GM23338 (cell line): ENCODE results near the gene KCNQ5.

Experiments
- CREB1 ChIP-seq: fragments of 250-450 bp; sonication (Bioruptor Pico); IDR thresholded peaks from 2 replicates; pipeline ENCODE4 v1.5.0; 2020; ENCODE audit warnings: low read depth, mild to moderate bottlenecking, moderate library complexity
- EZH2 ChIP-seq: fragments of 200-600 bp; sonication (generic); IDR thresholded peaks from one replicate; pipeline ENCODE4 v1.8.0; 2017; ENCODE audit warnings: antibody characterized with exemption, mild to moderate bottlenecking, low read depth; ENCODE audit not compliant: unreplicated experiment
- EZH2phosphoT487 ChIP-seq: fragments of 200-600 bp; sonication (generic); IDR thresholded peaks from one replicate; pipeline ENCODE4 v1.8.1; 2018; ENCODE audit warnings: antibody characterized with exemption; ENCODE audit not compliant: unreplicated experiment
- JUNB ChIP-seq: IDR thresholded peaks from one replicate; pipeline ENCODE4 v1.6.1; 2016; ENCODE audit warnings: antibody characterized with exemption; ENCODE audit not compliant: unreplicated experiment
- NANOG ChIP-seq: IDR thresholded peaks from 2 replicates; pipeline ENCODE4 v1.6.1; 2016; ENCODE audit warnings: antibody characterized with exemption, borderline replicate concordance
- POLR2AphosphoS5 ChIP-seq: IDR thresholded peaks from 2 replicates; pipeline ENCODE4 v1.6.1; 2016; ENCODE audit warnings: antibody characterized with exemption, low read depth
- STAT1 ChIP-seq: IDR thresholded peaks from one replicate; pipeline ENCODE4 v1.6.1; 2016; ENCODE audit warnings: antibody characterized with exemption; ENCODE audit not compliant: unreplicated experiment
- ZNF114 ChIP-seq: fragments of 250-450 bp; sonication (Bioruptor Pico); IDR thresholded peaks from 2 replicates; pipeline ENCODE4 v1.5.0; 2020; ENCODE audit warnings: mild to moderate bottlenecking, moderate library complexity
- ZNF331 ChIP-seq: fragments of 250-450 bp; sonication (Bioruptor Pico); IDR thresholded peaks from 2 replicates; pipeline ENCODE4 v1.5.0; 2020; ENCODE audit warnings: low read depth, mild to moderate bottlenecking, moderate library complexity
- TF ChIP-seq, protein P1 (sequence below): IDR thresholded peaks from one replicate; pipeline ENCODE4 v1.6.1; 2018; ENCODE audit warnings: antibody characterized with exemption; ENCODE audit not compliant: unreplicated experiment
- TF ChIP-seq, protein P2 (sequence below), 2 experiments: fragments of 200-600 bp in 1 of 2; sonication (generic) in 1 of 2; conservative IDR thresholded peaks; 2 replicates each; pipeline versions ENCODE4 v1.5.1 to v1.6.1; 2016 to 2017; ENCODE audit warnings: antibody characterized with exemption in 2 of 2, low read depth in 2 of 2, mild to moderate bottlenecking in 2 of 2, moderate library complexity in 1 of 2
- TF ChIP-seq, protein P3 (sequence below): IDR thresholded peaks from 2 replicates; pipeline ENCODE4 v1.6.1; 2016; ENCODE audit warnings: antibody characterized with exemption
- TF ChIP-seq, protein P4 (sequence below): fragments of 250-450 bp; sonication (Bioruptor Pico); IDR thresholded peaks from 2 replicates; pipeline ENCODE4 v1.5.0; 2020; ENCODE audit warnings: mild to moderate bottlenecking, moderate library complexity

DNA sequence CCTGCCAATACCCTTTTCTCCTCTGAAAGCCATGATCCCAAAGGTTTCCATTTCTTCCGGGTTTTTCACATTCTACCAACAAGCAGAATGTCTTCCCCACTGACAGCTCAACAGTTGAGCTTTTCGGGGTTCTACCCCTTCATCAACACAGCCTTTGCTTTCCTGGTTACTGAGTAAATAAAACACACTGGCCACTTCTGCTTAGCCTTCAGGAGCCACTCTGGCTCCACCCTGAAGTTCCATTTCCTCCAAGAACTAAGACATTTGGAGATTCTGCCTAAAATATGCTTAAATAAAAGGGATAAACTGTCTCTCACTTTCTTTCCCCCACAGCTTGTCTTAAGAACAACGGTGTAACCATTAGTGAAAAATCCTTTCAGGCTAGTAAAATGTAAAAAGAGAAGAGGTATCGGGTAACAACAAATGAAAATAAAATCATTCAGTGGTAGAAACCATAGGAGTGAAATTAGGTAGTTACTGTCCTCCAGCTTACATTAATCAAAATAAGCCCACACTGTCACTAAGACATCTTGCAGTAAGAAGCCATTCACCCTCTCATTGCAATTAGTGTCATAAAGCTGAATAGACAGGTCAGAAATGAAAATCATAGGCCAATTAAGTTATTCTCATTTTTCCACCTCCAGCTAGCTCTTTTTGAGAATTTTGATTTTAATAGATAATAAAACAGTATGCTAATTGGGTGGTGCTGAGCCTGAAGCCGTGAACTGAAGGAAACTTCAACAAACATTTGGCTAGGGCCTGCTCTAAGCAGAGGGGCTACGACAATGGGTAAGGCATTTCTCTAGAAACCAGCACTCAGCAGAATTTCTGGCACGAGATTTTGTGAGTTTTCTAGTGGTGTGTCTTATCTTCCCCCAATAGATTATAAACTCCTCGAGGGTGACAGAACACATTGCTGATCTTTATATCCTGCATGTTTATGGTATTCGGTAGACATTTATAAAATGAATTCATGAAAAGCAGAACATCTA lies 409.2 kb downstream of the KCNQ5 start:
- TF ChIP-seq, protein P1, sequence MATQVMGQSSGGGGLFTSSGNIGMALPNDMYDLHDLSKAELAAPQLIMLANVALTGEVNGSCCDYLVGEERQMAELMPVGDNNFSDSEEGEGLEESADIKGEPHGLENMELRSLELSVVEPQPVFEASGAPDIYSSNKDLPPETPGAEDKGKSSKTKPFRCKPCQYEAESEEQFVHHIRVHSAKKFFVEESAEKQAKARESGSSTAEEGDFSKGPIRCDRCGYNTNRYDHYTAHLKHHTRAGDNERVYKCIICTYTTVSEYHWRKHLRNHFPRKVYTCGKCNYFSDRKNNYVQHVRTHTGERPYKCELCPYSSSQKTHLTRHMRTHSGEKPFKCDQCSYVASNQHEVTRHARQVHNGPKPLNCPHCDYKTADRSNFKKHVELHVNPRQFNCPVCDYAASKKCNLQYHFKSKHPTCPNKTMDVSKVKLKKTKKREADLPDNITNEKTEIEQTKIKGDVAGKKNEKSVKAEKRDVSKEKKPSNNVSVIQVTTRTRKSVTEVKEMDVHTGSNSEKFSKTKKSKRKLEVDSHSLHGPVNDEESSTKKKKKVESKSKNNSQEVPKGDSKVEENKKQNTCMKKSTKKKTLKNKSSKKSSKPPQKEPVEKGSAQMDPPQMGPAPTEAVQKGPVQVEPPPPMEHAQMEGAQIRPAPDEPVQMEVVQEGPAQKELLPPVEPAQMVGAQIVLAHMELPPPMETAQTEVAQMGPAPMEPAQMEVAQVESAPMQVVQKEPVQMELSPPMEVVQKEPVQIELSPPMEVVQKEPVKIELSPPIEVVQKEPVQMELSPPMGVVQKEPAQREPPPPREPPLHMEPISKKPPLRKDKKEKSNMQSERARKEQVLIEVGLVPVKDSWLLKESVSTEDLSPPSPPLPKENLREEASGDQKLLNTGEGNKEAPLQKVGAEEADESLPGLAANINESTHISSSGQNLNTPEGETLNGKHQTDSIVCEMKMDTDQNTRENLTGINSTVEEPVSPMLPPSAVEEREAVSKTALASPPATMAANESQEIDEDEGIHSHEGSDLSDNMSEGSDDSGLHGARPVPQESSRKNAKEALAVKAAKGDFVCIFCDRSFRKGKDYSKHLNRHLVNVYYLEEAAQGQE: no peak
- no peak for TF ChIP-seq EZH2phosphoT487
- TF ChIP-seq, protein P2, sequence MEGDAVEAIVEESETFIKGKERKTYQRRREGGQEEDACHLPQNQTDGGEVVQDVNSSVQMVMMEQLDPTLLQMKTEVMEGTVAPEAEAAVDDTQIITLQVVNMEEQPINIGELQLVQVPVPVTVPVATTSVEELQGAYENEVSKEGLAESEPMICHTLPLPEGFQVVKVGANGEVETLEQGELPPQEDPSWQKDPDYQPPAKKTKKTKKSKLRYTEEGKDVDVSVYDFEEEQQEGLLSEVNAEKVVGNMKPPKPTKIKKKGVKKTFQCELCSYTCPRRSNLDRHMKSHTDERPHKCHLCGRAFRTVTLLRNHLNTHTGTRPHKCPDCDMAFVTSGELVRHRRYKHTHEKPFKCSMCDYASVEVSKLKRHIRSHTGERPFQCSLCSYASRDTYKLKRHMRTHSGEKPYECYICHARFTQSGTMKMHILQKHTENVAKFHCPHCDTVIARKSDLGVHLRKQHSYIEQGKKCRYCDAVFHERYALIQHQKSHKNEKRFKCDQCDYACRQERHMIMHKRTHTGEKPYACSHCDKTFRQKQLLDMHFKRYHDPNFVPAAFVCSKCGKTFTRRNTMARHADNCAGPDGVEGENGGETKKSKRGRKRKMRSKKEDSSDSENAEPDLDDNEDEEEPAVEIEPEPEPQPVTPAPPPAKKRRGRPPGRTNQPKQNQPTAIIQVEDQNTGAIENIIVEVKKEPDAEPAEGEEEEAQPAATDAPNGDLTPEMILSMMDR (conservative IDR thresholded peaks at IDR 0.05; ENCODE audit: low read depth in 2 of 2): no peak
- no peak for TF ChIP-seq POLR2AphosphoS5
- TF ChIP-seq CREB1 (CRISPR knock-in tag): no peak
- no peak for TF ChIP-seq EZH2
- TF ChIP-seq, protein P3, sequence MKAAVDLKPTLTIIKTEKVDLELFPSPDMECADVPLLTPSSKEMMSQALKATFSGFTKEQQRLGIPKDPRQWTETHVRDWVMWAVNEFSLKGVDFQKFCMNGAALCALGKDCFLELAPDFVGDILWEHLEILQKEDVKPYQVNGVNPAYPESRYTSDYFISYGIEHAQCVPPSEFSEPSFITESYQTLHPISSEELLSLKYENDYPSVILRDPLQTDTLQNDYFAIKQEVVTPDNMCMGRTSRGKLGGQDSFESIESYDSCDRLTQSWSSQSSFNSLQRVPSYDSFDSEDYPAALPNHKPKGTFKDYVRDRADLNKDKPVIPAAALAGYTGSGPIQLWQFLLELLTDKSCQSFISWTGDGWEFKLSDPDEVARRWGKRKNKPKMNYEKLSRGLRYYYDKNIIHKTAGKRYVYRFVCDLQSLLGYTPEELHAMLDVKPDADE: no peak
- TF ChIP-seq NANOG: no peak
- TF ChIP-seq ZNF114 (CRISPR knock-in tag): no peak
- no peak for TF ChIP-seq JUNB
- TF ChIP-seq, protein P4, sequence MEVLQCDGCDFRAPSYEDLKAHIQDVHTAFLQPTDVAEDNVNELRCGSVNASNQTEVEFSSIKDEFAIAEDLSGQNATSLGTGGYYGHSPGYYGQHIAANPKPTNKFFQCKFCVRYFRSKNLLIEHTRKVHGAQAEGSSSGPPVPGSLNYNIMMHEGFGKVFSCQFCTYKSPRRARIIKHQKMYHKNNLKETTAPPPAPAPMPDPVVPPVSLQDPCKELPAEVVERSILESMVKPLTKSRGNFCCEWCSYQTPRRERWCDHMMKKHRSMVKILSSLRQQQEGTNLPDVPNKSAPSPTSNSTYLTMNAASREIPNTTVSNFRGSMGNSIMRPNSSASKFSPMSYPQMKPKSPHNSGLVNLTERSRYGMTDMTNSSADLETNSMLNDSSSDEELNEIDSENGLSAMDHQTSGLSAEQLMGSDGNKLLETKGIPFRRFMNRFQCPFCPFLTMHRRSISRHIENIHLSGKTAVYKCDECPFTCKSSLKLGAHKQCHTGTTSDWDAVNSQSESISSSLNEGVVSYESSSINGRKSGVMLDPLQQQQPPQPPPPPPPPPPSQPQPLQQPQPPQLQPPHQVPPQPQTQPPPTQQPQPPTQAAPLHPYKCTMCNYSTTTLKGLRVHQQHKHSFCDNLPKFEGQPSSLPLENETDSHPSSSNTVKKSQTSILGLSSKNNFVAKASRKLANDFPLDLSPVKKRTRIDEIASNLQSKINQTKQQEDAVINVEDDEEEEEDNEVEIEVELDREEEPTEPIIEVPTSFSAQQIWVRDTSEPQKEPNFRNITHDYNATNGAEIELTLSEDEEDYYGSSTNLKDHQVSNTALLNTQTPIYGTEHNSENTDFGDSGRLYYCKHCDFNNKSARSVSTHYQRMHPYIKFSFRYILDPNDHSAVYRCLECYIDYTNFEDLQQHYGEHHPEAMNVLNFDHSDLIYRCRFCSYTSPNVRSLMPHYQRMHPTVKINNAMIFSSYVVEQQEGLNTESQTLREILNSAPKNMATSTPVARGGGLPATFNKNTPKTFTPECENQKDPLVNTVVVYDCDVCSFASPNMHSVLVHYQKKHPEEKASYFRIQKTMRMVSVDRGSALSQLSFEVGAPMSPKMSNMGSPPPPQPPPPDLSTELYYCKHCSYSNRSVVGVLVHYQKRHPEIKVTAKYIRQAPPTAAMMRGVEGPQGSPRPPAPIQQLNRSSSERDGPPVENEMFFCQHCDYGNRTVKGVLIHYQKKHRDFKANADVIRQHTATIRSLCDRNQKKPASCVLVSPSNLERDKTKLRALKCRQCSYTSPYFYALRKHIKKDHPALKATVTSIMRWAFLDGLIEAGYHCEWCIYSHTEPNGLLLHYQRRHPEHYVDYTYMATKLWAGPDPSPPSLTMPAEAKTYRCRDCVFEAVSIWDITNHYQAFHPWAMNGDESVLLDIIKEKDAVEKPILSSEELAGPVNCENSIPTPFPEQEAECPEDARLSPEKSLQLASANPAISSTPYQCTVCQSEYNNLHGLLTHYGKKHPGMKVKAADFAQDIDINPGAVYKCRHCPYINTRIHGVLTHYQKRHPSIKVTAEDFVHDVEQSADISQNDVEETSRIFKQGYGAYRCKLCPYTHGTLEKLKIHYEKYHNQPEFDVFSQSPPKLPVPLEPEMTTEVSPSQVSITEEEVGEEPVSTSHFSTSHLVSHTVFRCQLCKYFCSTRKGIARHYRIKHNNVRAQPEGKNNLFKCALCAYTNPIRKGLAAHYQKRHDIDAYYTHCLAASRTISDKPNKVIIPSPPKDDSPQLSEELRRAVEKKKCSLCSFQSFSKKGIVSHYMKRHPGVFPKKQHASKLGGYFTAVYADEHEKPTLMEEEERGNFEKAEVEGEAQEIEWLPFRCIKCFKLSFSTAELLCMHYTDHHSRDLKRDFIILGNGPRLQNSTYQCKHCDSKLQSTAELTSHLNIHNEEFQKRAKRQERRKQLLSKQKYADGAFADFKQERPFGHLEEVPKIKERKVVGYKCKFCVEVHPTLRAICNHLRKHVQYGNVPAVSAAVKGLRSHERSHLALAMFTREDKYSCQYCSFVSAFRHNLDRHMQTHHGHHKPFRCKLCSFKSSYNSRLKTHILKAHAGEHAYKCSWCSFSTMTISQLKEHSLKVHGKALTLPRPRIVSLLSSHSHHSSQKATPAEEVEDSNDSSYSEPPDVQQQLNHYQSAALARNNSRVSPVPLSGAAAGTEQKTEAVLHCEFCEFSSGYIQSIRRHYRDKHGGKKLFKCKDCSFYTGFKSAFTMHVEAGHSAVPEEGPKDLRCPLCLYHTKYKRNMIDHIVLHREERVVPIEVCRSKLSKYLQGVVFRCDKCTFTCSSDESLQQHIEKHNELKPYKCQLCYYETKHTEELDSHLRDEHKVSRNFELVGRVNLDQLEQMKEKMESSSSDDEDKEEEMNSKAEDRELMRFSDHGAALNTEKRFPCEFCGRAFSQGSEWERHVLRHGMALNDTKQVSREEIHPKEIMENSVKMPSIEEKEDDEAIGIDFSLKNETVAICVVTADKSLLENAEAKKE (CRISPR knock-in tag): no peak
- TF ChIP-seq ZNF331 (CRISPR knock-in tag): no peak
- no peak for TF ChIP-seq STAT1
